Esophagus muscularis mucosa (tissue), 4 donors: ENCODE data around the gene NALCN. TPM values are rescaled to one million over a fixed set of nuclear protein-coding genes. Genes with fewer than 3 reads are reported as not detected.

Experiments used
- DNase-seq: peaks from one replicate; pipeline ENCODE4 v3.0.0-alpha.2; 2017; ENCODE audit errors: extremely low spot score
- H3K27ac ChIP-seq, 4 donors: fragments of 200-600 bp; sonication (generic); replicated peaks in 1 of 4; 1 replicate in 3 of 4; 2 replicates in 1 of 4; pipeline ENCODE4 v1.5.1; 2016 to 2019; ENCODE audit warnings: mild to moderate bottlenecking in 1 of 4
- H3K27me3 ChIP-seq, 4 donors: fragments of 200-600 bp; sonication (generic); one replicate each; pipeline versions ENCODE4 v1.5.1 to v1.6.0; 2016 to 2019
- H3K36me3 ChIP-seq, 4 donors: fragments of 200-600 bp; sonication (generic); one replicate each; pipeline ENCODE4 v1.5.1; 2016 to 2019
- H3K4me1 ChIP-seq, 4 donors: fragments of 200-600 bp; sonication (generic); one replicate each; pipeline ENCODE4 v1.5.1; 2016 to 2019
- H3K4me3 ChIP-seq, 4 donors: fragments of 200-600 bp; sonication (generic); 1 replicate in 2 of 4; 2 replicates in 2 of 4; pipeline ENCODE4 v1.5.1; 2016 to 2019; ENCODE audit warnings: mild to moderate bottlenecking in 4 of 4, moderate library complexity in 1 of 4
- H3K9me3 ChIP-seq, 4 donors: fragments of 200-600 bp; sonication (generic); 1 replicate in 3 of 4; 2 replicates in 1 of 4; pipeline ENCODE4 v1.5.1; 2016 to 2019
- EP300 ChIP-seq: sonication (generic); formaldehyde crosslinking; IDR thresholded peaks from one replicate; pipeline ENCODE4 v1.6.1; 2017; ENCODE audit warnings: antibody characterized with exemption
- POLR2A ChIP-seq: fragments of 450-650 bp; IDR thresholded peaks from one replicate; pipeline ENCODE4 v1.6.1; 2017; ENCODE audit warnings: antibody characterized with exemption, moderate library complexity, mild to moderate bottlenecking, low read depth
- POLR2AphosphoS5 ChIP-seq, 2 donors: sonication (generic); formaldehyde crosslinking; IDR thresholded peaks; one replicate each; pipeline ENCODE4 v1.6.1; 2017; ENCODE audit warnings: antibody characterized with exemption in 2 of 2
- WGBS: methylation state at CpG from one replicate; pipeline ENCODE4 v1.1.5; 2018; 5-methylcytosine and 5-hydroxymethylcytosine counted together
- intact Hi-C: fragments of 100-400 bp; cut with DNase I; formaldehyde crosslinking; loops from one replicate; pipeline ENCODE4 v1.15.1; 2023
- total RNA-seq, 4 donors: library from RNA; depleted of rRNA; stranded (reverse); fragments of >200 nt; gene quantifications; one replicate each; pipeline versions ENCODE4 v1.1.0 to v1.2.1, GENCODE V29; 2016
- TF ChIP-seq, protein P1 (sequence below), 3 experiments: fragments of 200-600 bp in 2 of 3; fragments of 450-650 bp in 1 of 3; sonication (generic) in 2 of 3; IDR thresholded peaks; one replicate each; pipeline ENCODE4 v1.5.1; 2017 to 2019; ENCODE audit warnings: antibody characterized with exemption in 3 of 3, mild to moderate bottlenecking in 2 of 3, moderate library complexity in 1 of 3

The NALCN gene
- total RNA-seq, 4 donors from 2014 or later: 0.42 to 0.83 (median 0.54) TPM

DNA sequence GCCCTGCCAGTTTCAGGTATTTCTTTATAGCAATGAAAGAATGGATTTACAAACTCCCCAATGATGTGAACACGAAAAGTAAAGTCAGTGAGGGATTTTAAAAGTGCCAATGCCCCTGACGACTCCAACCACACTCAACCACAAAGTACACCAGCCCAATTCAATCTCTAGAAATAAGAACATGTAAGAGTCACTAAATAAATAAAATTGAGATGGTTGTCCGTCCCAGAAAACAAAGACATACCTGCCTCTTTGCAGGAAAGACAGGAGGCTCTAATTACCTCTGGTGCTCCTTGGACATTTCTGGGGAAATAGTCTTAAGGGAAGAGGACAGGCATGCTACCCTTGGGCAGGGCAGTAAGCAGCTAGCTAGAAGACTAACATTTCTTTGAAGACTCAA, 55.8 kb downstream of the NALCN start:
- intact Hi-C loops: no loop called here
- no peaks in the 10 kb centered on the region for H3K36me3 ChIP-seq
- no peak overlapping the region for H3K4me3 ChIP-seq
- no peak for DNase-seq
- no peak overlapping the region for H3K27ac ChIP-seq
- no peaks in the 10 kb centered on the region for H3K27me3 ChIP-seq
- H3K9me3 ChIP-seq: no peaks in the 10 kb centered on the region
- no peak for TF ChIP-seq EP300
- no peak for TF ChIP-seq POLR2A
- TF ChIP-seq POLR2AphosphoS5 (IDR thresholded peaks at IDR 0.05): no peak
- TF ChIP-seq, protein P1, sequence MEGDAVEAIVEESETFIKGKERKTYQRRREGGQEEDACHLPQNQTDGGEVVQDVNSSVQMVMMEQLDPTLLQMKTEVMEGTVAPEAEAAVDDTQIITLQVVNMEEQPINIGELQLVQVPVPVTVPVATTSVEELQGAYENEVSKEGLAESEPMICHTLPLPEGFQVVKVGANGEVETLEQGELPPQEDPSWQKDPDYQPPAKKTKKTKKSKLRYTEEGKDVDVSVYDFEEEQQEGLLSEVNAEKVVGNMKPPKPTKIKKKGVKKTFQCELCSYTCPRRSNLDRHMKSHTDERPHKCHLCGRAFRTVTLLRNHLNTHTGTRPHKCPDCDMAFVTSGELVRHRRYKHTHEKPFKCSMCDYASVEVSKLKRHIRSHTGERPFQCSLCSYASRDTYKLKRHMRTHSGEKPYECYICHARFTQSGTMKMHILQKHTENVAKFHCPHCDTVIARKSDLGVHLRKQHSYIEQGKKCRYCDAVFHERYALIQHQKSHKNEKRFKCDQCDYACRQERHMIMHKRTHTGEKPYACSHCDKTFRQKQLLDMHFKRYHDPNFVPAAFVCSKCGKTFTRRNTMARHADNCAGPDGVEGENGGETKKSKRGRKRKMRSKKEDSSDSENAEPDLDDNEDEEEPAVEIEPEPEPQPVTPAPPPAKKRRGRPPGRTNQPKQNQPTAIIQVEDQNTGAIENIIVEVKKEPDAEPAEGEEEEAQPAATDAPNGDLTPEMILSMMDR (IDR thresholded peaks at IDR 0.05): no peak
- WGBS: 73% methylated on average over 3 of the region's 3 CpGs
- no peaks in the 10 kb centered on the region for H3K4me1 ChIP-seq

DNA sequence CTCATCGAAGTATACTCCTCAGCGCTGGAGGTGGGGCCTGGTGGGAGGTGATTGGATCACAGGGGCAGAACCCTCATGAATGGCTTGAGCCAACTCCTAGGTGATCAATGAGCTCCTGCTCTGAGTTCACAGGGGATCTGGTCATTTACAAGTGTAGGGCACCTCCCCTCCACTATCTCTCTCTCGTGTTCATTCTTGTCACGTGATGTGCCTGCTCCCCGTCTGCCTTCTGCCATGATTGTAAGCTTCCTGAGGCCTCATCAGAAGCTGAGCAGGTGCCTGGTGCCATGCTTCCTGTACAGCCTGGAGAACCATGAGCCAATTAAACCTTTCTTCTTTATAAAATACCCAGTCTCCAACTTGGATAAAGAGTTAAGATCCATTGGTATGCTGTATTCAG, 61.4 kb downstream of the NALCN start:
- Histone ChIP-seq H3K27ac (no peak overlapping the region), H3K27me3 (peaks cover 0 to 4% (median 0%) of the 10 kb centered on the region in 4 donors), H3K36me3 (no peaks in the 10 kb centered on the region), H3K9me3 (no peaks in the 10 kb centered on the region), H3K4me1 (no peaks in the 10 kb centered on the region), H3K4me3 (no peak overlapping the region)
- no peak for TF ChIP-seq EP300
- intact Hi-C loops: no loop called here
- no peak for DNase-seq
- 76% methylated on average over 5 of the region's 5 CpGs for WGBS

DNA sequence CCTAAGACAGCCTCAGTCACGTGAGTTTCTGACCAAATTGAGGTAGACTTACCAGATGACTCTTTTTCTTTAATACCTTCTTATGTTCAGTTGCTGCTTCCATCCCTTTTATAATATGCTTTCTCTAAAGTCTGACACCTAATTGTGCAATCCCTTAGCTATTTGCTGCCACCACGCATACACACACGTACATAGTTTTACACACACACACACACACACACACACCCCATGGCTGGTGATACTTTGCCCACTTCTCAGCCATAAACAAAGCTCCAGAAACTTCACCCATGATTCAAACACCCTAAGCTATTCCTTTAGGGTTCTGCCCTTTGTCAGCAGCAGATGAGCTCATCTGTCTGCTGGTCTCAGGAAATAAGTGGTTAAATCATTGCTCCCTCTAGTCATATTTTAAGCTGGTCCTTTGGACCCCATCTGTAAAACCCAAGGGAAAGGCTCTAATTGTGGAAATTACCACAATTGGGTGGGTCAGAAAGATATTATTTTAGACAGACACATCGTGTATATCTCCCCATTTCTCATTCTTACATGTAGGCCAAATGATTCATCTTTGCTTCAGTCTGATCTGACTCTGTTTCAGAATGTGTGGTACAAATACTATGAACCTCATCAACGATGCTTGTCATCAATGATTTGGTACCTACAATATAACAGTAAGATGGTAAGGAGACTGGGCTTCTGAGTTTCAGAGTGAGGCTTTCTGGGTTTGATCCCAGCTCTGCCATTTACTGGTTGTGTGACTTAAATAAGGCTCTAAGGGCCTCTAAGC, 69.2 kb downstream of the NALCN start:
- H3K27me3 ChIP-seq: no peaks in the 10 kb centered on the region
- H3K4me3 ChIP-seq: no peak overlapping the region
- no peak for DNase-seq
- H3K36me3 ChIP-seq: no peaks in the 10 kb centered on the region
- H3K4me1 ChIP-seq: no peaks in the 10 kb centered on the region
- 83% methylated on average over 5 of the region's 5 CpGs for WGBS
- intact Hi-C loops: no loop called here
- TF ChIP-seq EP300: no peak
- TF ChIP-seq, protein P1 (IDR thresholded peaks at IDR 0.05): no peak
- TF ChIP-seq POLR2AphosphoS5 (IDR thresholded peaks at IDR 0.05): no peak
- no peak for TF ChIP-seq POLR2A
- H3K27ac ChIP-seq: no peak overlapping the region
- no peaks in the 10 kb centered on the region for H3K9me3 ChIP-seq

DNA sequence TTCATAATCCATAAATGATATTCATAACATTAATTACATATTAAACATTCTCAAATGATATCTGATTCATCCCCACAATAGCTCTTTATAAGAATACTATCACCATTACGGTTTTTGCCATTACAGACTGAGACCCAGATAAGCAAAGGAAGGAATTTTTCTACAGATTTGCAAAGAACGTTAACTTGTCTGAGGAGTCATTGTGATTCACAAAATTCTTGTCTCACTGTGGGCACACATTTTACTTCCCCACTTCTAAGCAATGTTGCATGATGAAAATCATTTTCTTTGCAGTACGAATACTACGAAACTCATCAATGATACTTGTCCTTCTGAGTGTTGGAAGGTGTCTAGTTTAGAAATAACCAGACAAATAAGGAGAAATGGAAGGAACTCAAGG, 70.1 kb downstream of the NALCN start:
- H3K4me3 ChIP-seq: no peak overlapping the region
- WGBS: 93% methylated on average over 4 of the region's 4 CpGs
- no peak for DNase-seq
- H3K27me3 ChIP-seq: no peaks in the 10 kb centered on the region
- TF ChIP-seq POLR2AphosphoS5 (IDR thresholded peaks at IDR 0.05) (no peak), EP300 (no peak), POLR2A (no peak)
- TF ChIP-seq, protein P1 (IDR thresholded peaks at IDR 0.05): no peak
- H3K27ac ChIP-seq: no peak overlapping the region
- H3K9me3 ChIP-seq: no peaks in the 10 kb centered on the region
- intact Hi-C loops: no loop called here
- no peaks in the 10 kb centered on the region for H3K4me1 ChIP-seq
- no peaks in the 10 kb centered on the region for H3K36me3 ChIP-seq

DNA sequence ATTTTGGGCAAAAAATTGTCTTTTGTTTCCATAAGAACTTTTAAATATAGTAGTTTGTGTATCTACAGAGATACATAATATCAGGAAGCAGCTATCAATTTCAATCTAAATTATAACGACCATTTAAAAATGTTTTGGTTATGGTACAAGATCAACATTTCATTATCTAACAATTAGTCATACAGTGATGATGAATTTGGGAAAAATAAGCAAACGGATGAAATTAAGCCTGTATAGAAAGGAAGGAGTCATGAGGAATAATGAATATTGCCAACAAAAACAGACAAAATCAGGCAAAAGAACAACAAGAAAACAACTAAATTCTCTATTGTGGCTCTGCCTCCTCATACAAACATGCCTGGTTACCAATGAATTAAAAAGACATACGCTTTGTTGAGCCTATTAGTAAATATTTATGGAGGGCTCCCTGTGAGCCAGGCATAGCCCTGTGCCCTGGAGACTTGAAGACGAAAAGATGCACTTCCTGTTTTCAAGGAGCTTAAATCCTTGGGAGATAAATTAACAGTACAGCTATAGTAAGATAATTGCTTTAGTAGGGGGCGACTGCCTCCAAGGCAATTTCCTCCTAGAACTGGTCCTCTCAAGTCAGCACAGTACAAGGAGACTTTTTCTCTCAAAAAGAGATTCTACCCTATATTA, 73.0 kb downstream of the NALCN start:
- WGBS: 68% methylated on average over 5 of the region's 5 CpGs
- H3K4me1 ChIP-seq: no peaks in the 10 kb centered on the region
- intact Hi-C loops: no loop called here
- no peaks in the 10 kb centered on the region for H3K36me3 ChIP-seq
- no peak overlapping the region for H3K4me3 ChIP-seq
- TF ChIP-seq, protein P1 (IDR thresholded peaks at IDR 0.05): no peak
- no peak for TF ChIP-seq POLR2AphosphoS5 (IDR thresholded peaks at IDR 0.05)
- no peak for TF ChIP-seq POLR2A
- TF ChIP-seq EP300: no peak
- DNase-seq: no peak
- no peaks in the 10 kb centered on the region for H3K9me3 ChIP-seq
- H3K27ac ChIP-seq: no peak overlapping the region
- no peaks in the 10 kb centered on the region for H3K27me3 ChIP-seq
